NCI-H1105 (cell line): ENCODE results near the gene NXPE1.
"Not testable (repeated sequence)": the region's sequence is repeated elsewhere in the genome, so short reads cannot be mapped to it uniquely, and the experiment has no call there.

Source experiments
- DNase-seq: peaks from one replicate; lab custom pipeline; 2025; lab: John Stamatoyannopoulos, UW

The NXPE1 gene

GRCh38 chr11:114559425-114560310, at the start of gene NXPE1:
TSS of gene NXPE1 (minus strand) at chr11:114559881. CDS start at chr11:114551201, 8,680 bp downstream.
- DNase-seq = no peak

- no peak for DNase-seq
These were observed 49.7 kb upstream of the NXPE1 start for GRCh38 chr11:114609429-114609828.

- DNase-seq = not testable (repeated sequence)
These were observed 48.9 kb upstream of the NXPE1 start for GRCh38 chr11:114608605-114609004.

DNA sequence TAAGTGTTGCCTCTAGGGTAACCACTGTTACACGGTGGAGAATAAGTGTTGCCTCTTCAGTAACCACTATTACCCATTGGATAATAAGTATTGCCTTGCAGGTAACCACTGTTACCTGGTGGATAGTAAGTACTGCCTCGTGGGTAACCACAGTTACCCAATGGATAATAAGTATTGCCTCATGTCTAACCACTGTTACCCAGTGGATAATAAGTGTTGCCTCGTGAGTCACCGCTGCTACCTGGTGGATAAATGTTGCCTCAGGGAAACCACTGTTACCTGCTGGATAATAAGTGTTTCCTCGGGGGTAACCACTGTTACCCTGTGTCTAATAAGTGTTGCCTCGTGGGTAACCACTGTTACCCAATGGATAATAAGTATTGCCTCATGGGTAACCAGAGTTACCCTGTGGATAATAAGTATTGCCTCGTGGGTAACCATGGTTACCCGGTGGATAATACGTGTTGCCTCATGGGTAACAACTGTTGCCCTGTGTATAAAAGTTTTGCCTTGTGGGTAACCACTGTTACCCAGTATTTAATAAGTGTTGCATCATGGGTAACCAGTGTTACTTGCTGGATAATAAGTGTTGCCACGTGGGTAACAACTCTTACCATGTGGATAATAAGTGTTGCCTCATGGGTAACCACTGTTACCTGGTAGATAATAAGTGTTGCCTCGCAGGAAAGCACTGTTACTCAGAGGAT, 48.2 kb upstream of the NXPE1 start:
- no peak for DNase-seq

GRCh38 chr11:114606802-114607075, 47.1 kb upstream of the NXPE1 start:
- not testable (repeated sequence) for DNase-seq

GRCh38 chr11:114606003-114606801, 46.5 kb upstream of the NXPE1 start:
- DNase-seq = no peak

- no peak for DNase-seq
These were observed 45.7 kb upstream of the NXPE1 start for GRCh38 chr11:114605370-114605769.

DNA sequence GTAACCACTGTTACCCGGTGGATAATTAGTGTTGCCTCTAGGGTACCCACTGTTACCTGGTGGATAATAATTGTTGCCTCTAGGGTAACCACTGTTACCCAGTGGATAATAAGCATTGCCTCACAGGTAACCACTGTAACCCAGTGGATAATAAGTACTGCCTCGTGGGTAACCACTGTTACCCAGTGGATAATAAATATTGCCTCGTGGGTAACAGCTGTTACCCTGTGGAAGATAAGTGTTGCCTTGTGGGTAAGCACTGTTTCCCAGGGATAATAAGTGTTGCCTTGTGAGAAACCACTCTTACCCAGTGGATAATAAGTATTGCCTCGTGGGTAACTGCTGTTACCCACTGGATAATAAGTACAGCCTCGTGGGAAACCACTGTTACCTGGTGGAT, 45.2 kb upstream of the NXPE1 start:
- no peak for DNase-seq

DNA sequence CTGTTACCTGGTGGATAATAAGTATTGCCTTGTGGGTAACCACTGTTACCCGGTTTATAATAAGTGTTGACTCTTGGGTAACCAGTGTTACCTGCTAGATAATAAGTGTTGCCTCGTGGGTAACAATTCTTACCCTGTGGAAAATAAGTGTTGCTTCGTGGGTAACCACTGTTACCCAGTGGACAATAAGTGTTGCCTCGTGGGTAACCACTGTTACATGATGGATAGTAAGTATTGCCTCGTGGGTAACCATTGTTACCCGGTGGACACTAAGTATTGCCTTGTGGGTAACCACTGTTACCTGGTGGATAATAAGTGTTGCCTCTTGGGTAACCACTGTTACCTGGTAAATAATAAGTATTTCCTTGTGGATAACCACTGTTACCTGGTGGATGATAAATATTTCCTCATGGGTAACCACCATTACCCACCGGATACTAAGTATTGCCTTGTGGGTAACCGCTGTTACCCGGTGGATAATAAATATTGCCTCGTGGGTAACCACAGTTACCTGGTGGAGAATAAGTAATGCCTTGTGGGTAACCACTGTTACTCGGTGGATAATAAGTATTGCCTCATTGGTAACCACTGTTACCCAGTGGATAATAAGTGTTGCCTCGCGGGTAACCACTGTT, 44.6 kb upstream of the NXPE1 start:
- no peak for DNase-seq

DNA sequence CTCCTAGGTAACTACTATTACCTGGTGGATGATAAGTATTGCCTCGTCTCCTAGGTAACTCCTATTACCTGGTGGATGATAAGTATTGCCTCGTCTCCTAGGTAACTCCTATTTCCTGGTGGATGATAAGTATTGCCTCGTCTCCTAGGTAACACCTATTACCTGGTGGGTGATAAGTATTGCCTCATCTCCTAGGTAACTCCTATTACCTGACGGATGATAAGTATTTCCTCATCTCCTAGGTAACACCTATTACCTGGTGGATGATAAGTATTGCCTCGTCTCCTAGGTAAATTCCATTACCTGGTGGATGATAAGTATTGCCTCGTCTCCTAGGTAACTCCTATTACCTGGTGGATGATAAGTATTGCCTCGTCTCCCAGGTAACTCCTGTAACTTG, 43.5 kb upstream of the NXPE1 start:
- DNase-seq = peak; percentile 14

- no peak for DNase-seq
These were observed 38.8 kb upstream of the NXPE1 start for GRCh38 chr11:114598461-114598860.

- no peak for DNase-seq
These were observed 36.7 kb upstream of the NXPE1 start for GRCh38 chr11:114596175-114596919.

- DNase-seq = no peak
These were observed 35.9 kb upstream of the NXPE1 start, which contains the start of gene NXPE4 for GRCh38 chr11:114595571-114595970. TSS of gene NXPE4 (minus strand) at chr11:114595786. CDS start at chr11:114594759, 1,027 bp downstream.

- DNase-seq = no peak
These were observed 35.0 kb upstream of the NXPE1 start for GRCh38 chr11:114594703-114595102.

- DNase-seq = no peak
These were observed 27.8 kb upstream of the NXPE1 start for GRCh38 chr11:114587398-114587953.

GRCh38 chr11:114586797-114587196, 27.1 kb upstream of the NXPE1 start:
- DNase-seq = no peak

GRCh38 chr11:114571712-114572111, 12.0 kb upstream of the NXPE1 start:
- DNase-seq = no peak

DNA sequence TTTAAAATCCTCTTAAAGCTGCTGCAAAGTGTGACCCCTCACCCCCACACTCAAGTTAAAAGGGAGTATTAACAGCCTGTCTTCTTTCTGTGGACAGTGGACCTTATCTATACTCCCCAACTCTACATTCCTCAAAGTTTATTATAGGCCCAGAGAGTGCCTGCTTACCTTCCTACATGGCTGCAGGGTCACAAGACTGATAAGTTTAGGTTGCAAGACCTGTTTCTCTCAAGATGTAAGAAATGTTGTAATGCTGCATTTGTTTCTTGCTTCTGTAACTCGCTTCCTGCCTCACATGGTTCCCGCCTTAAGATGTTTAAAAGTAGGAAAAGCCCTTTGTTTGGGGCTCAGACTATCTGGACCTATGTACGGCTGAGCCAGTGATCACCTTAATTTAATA, 10.1 kb upstream of the NXPE1 start:
- no peak for DNase-seq

GRCh38 chr11:114566276-114566675, 6.6 kb upstream of the NXPE1 start:
- DNase-seq = no peak

GRCh38 chr11:114564831-114565230, 5.2 kb upstream of the NXPE1 start:
- DNase-seq = no peak

GRCh38 chr11:114563077-114563476, 3.4 kb upstream of the NXPE1 start:
- no peak for DNase-seq
